Right atrium auricular region (tissue), 2 donors: ENCODE results near the gene PDF. TPM values are rescaled to one million over a fixed set of nuclear protein-coding genes. Genes with fewer than 3 reads are reported as not detected.

Source experiments
- DNase-seq: peaks from one replicate; pipeline ENCODE4 v3.0.0-alpha.2; 2019; ENCODE audit warnings: low spot score
- H3K27ac ChIP-seq, 2 donors: fragments of 200-600 bp; sonication (generic); 1 replicate in 1 of 2; 2 replicates in 1 of 2; pipeline ENCODE4 v1.5.1; 2016 to 2019
- H3K27me3 ChIP-seq, 2 donors: fragments of 200-600 bp; sonication (generic); one replicate each; pipeline versions ENCODE4 v1.5.1 to v1.6.0; 2017 to 2019
- H3K36me3 ChIP-seq: fragments of 200-600 bp; sonication (generic); one replicate; pipeline ENCODE4 v1.5.1; 2016
- H3K4me1 ChIP-seq, 2 donors: fragments of 200-600 bp; sonication (generic); one replicate each; pipeline versions ENCODE4 v1.5.1 to v1.6.0; 2017 to 2019
- H3K4me3 ChIP-seq, 2 donors: fragments of 200-600 bp; sonication (generic); 1 replicate in 1 of 2; 2 replicates in 1 of 2; pipeline ENCODE4 v1.5.1; 2017 to 2019; ENCODE audit warnings: mild to moderate bottlenecking in 1 of 2, moderate library complexity in 1 of 2
- H3K9me3 ChIP-seq, 2 donors: fragments of 200-600 bp; sonication (generic); one replicate each; pipeline ENCODE4 v1.5.1; 2019
- total RNA-seq, 2 donors: library from RNA; depleted of rRNA; stranded (reverse); fragments of >200 nt; gene quantifications; one replicate each; pipeline ENCODE4 v1.1.0, GENCODE V29; 2016
- TF ChIP-seq, protein P1 (sequence below), 2 donors: fragments of 200-600 bp; sonication (generic); IDR thresholded peaks; one replicate each; pipeline ENCODE4 v1.5.1; 2019; ENCODE audit warnings: antibody characterized with exemption in 2 of 2

The PDF gene
- total RNA-seq, 2 donors from 2014 or later, result 11.8 to 12.8 TPM

DNA sequence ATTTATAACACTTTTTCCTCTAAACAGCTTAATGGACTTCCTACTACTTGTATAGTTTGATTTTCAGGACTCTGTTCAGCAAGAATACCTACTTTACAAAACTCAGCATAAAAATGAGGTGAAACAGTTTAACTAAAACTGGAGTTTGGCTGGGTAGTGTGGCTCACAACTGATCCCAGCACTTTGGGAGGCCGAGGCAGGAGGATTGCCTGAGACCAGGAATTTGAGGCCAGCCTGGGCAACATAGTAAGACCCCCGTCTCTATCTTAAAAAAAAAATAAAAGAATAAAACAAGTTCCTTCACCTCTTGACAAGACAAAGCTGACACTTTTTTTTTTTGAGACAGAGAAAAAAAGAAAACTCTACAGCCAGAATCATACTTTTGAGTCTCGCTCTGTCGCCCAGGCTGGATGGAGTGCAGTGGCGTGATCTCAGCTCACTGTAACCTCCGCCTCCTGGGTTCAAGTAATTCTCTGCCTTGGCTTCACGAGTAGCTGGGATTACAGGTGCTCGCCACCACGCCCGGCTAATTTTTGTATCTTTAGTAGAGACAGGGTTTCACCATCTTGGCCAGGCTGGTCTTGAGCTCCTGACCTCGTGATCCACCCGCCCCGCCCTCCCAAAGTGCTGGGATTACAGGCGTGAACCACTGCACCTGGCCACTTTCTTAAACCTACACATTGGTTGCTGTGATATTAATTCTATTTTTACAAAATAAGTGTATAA, 2.6 kb downstream of the PDF start:
- no peak for DNase-seq
- TF ChIP-seq, protein P1, sequence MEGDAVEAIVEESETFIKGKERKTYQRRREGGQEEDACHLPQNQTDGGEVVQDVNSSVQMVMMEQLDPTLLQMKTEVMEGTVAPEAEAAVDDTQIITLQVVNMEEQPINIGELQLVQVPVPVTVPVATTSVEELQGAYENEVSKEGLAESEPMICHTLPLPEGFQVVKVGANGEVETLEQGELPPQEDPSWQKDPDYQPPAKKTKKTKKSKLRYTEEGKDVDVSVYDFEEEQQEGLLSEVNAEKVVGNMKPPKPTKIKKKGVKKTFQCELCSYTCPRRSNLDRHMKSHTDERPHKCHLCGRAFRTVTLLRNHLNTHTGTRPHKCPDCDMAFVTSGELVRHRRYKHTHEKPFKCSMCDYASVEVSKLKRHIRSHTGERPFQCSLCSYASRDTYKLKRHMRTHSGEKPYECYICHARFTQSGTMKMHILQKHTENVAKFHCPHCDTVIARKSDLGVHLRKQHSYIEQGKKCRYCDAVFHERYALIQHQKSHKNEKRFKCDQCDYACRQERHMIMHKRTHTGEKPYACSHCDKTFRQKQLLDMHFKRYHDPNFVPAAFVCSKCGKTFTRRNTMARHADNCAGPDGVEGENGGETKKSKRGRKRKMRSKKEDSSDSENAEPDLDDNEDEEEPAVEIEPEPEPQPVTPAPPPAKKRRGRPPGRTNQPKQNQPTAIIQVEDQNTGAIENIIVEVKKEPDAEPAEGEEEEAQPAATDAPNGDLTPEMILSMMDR (IDR thresholded peaks at IDR 0.05), result no peak
- Histone ChIP-seq H3K4me3 (no peak overlapping the region), H3K27me3 (no peaks in the 10 kb centered on the region), H3K36me3 (peaks cover 48% of the 10 kb centered on the region), H3K9me3 (no peaks in the 10 kb centered on the region), H3K4me1 (peaks cover 0 to 50% of the 10 kb centered on the region in 2 donors), H3K27ac (no peak overlapping the region)

DNA sequence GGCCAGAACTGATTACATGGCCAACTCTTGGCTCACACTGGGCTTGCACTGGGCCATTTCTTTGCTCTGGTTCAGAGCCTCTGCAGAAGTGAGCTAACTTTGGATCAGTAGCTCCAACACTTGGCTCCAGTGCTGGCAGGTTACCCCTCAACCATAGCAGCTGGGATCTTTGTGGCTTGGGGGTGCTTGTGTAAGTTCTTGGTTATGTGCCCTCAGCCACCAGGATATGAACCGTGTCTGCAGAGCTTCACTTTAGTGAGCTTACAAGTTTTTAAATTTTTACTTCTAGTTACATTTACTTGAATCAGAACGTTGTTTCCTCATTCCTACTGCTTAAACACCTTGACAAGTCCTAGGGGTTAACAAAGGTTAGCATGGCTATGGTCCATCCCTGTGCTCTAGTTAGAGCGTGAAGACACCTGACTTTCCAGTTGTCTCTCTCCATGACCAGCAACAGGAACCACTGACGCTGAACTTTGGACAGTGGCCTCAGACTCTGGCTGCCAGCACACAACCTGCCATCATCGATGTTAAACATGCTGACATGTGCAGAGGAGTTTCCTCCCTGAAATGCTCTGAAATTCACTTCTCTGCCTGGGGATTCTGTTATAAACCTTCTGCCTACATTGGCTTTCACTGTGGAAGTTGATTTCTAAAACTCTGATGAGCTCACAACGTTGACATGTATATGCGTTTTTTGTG, 4.1 kb downstream of the PDF start:
- Histone ChIP-seq H3K9me3 (no peaks in the 10 kb centered on the region), H3K4me1 (peaks cover 0 to 48% of the 10 kb centered on the region in 2 donors), H3K36me3 (peaks cover 50% of the 10 kb centered on the region), H3K4me3 (no peak overlapping the region), H3K27ac (no peak overlapping the region), H3K27me3 (no peaks in the 10 kb centered on the region)
- DNase-seq, result no peak
- TF ChIP-seq, protein P1 (IDR thresholded peaks at IDR 0.05), result no peak

DNA sequence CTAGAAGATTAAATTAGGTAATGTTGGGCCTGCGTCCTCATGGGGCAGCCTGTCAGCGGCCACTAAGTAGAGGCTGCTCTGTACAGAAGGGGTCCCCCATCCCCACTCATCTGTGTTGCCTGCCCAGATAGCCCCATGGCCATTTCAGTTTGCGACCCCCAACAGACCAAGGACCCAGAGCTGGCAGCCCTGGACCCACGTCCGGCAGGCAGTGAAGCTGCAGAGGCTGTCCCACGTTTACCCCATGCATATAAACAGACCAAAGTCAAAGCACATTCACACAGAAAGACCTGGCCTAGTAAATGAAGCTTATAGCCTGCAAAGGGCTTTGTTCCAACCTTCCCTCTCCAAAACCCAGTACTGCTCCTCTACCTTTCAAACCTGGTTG, 4.6 kb downstream of the PDF start:
- peaks cover 0 to 42% of the 10 kb centered on the region in 2 donors for H3K4me1 ChIP-seq
- H3K9me3 ChIP-seq, result no peaks in the 10 kb centered on the region
- no peak overlapping the region for H3K4me3 ChIP-seq
- no peak overlapping the region for H3K27ac ChIP-seq
- no peak for DNase-seq
- H3K36me3 ChIP-seq, result peaks cover 55% of the 10 kb centered on the region
- TF ChIP-seq, protein P1 (IDR thresholded peaks at IDR 0.05), result no peak
- H3K27me3 ChIP-seq, result no peaks in the 10 kb centered on the region

DNA sequence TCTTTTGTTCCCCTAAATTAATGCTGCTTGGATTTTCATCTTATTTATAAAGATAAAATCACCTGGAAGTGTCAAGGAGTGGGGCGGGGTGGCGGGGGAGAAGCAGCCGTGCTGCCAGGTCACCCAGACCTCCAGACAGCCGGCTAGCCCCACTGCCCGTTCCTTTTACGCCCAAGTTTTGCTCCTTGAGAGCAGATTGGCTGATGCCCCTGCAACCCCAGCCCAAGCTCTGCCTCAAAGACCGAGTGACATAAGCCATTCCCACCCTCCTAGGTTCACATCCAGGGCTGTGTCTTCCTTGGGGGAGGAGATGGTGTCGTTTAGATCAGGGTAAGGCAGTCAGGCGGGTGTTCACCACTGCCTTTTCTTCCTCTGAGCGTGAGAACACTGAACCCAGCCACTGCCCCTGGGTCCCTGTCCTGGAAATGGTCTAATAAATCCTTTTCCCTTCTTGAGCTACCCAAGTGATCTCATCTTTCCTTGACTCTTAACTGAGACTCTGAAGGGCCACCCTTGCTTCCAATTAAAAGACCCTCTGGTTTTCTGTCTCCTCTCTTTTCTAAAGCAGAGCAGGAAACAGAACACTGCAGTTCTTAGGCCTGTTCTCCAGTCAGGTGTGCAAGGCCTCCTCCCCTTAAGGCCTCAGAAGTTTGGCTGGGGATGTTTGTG, 5.7 kb downstream of the PDF start:
- H3K36me3 ChIP-seq, result peaks cover 66% of the 10 kb centered on the region

DNA sequence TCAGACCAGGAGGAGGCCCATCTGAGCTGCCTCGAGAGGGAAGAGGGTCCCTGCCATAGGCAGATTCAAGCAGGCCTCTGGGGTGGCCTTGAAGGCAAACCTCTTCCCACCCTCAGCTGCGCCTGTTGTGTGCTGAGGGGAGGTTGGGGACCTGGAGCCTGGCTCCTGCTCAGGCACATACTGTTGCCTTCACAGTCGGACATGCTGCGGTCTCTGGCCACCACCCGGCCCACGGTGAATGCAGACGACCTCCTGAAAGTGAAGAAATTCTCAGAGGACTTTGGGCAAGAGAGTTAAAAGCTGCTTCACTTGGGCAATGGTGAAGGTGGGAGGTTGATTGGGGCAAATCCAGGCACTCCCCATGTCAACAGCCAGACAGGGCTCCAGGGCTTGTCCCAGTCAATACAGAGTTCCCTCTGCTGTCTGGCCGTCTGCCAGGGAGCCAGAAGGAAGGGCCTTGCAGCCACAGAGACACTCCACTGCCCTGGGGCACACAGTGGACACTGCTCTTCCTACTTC, 6.3 kb downstream of the PDF start:
- no peak for DNase-seq
- no peak overlapping the region for H3K4me3 ChIP-seq
- H3K4me1 ChIP-seq, result peaks cover 0 to 33% of the 10 kb centered on the region in 2 donors
- TF ChIP-seq, protein P1 (IDR thresholded peaks at IDR 0.05), result no peak
- H3K27me3 ChIP-seq, result no peaks in the 10 kb centered on the region
- no peak overlapping the region for H3K27ac ChIP-seq
- peaks cover 72% of the 10 kb centered on the region for H3K36me3 ChIP-seq
- no peaks in the 10 kb centered on the region for H3K9me3 ChIP-seq

More for the DNA sequence above, 5.7 kb downstream of the PDF start:
- no peak overlapping the region for H3K4me3 ChIP-seq
- TF ChIP-seq, protein P1 (IDR thresholded peaks at IDR 0.05), result no peak
- peaks cover 0 to 39% of the 10 kb centered on the region in 2 donors for H3K4me1 ChIP-seq
- no peaks in the 10 kb centered on the region for H3K27me3 ChIP-seq
- DNase-seq, result no peak
- H3K9me3 ChIP-seq, result no peaks in the 10 kb centered on the region
- H3K27ac ChIP-seq, result no peak overlapping the region
